Measurements from ENCODE around the gene F5.

Gene F5

GRCh38 chr1:169479363-169480066 is 106.8 kb downstream of the F5 start:
- intact Hi-C loops (cut with DNase I; ENCODE audit: low total_unique reads): no loop called here
- Histone ChIP-seq H3K36me3 (peaks cover 11 to 22% (median 20%) of the 10 kb centered on the region in 3 donors), H3K27ac (no peak overlapping the region), H3K27me3 (no peaks in the 10 kb centered on the region), H3K4me1 (peaks cover 0 to 26% (median 7%) of the 10 kb centered on the region in 4 donors), H3K9me3 (no peaks in the 10 kb centered on the region), H3K4me3 (no peak overlapping the region)
- no peak for TF ChIP-seq CTCF (IDR thresholded peaks at IDR 0.05)
- no peak for DNase-seq

GRCh38 chr1:169478094-169478672 is 108.1 kb downstream of the F5 start:
- H3K27me3 ChIP-seq: no peaks in the 10 kb centered on the region
- no peak overlapping the region for H3K4me3 ChIP-seq
- H3K27ac ChIP-seq: no peak overlapping the region
- no peaks in the 10 kb centered on the region for H3K9me3 ChIP-seq
- peaks cover 0 to 12% (median 2%) of the 10 kb centered on the region in 4 donors for H3K4me1 ChIP-seq
- no peak for TF ChIP-seq CTCF (IDR thresholded peaks at IDR 0.05)
- DNase-seq: no peak
- H3K36me3 ChIP-seq: peaks cover 11 to 22% (median 20%) of the 10 kb centered on the region in 3 donors
- intact Hi-C loops (cut with DNase I; ENCODE audit: low total_unique reads): no loop called here

- Histone ChIP-seq H3K9me3 (no peaks in the 10 kb centered on the region), H3K27me3 (no peaks in the 10 kb centered on the region), H3K4me1 (peaks cover 0 to 6% (median 0%) of the 10 kb centered on the region in 4 donors), H3K4me3 (no peak overlapping the region), H3K36me3 (peaks cover 11 to 22% (median 20%) of the 10 kb centered on the region in 3 donors), H3K27ac (no peak overlapping the region)
- DNase-seq: no peak
- TF ChIP-seq CTCF (IDR thresholded peaks at IDR 0.05): no peak
- intact Hi-C loops (cut with DNase I; ENCODE audit: low total_unique reads): no loop called here
Measured at GRCh38 chr1:169475806-169476387, 110.4 kb downstream of the F5 start.

GRCh38 chr1:169474302-169474995 is 111.8 kb downstream of the F5 start:
- no peak for TF ChIP-seq CTCF (IDR thresholded peaks at IDR 0.05)
- intact Hi-C loops (cut with DNase I; ENCODE audit: low total_unique reads): no loop called here
- Histone ChIP-seq H3K27me3 (no peaks in the 10 kb centered on the region), H3K27ac (no peak overlapping the region), H3K4me1 (no peaks in the 10 kb centered on the region), H3K4me3 (no peak overlapping the region), H3K36me3 (peaks cover 11 to 24% (median 22%) of the 10 kb centered on the region in 3 donors), H3K9me3 (no peaks in the 10 kb centered on the region)
- DNase-seq: no peak

GRCh38 chr1:169473347-169473746 is 112.9 kb downstream of the F5 start:
- no peak overlapping the region for H3K4me3 ChIP-seq
- TF ChIP-seq CTCF (IDR thresholded peaks at IDR 0.05): no peak
- intact Hi-C loops (cut with DNase I; ENCODE audit: low total_unique reads): no loop called here
- peaks cover 11 to 26% (median 22%) of the 10 kb centered on the region in 3 donors for H3K36me3 ChIP-seq
- no peaks in the 10 kb centered on the region for H3K4me1 ChIP-seq
- no peaks in the 10 kb centered on the region for H3K9me3 ChIP-seq
- H3K27me3 ChIP-seq: no peaks in the 10 kb centered on the region
- DNase-seq: no peak
- no peak overlapping the region for H3K27ac ChIP-seq

Data from tibial artery (tissue), 4 donors.